Vein endothelial cell (primary cell): Measurements from ENCODE around the gene BSPH1. TPM values are rescaled to one million over a fixed set of nuclear protein-coding genes. Genes with fewer than 3 reads are reported as not detected.

ENCODE experiments used
- total RNA-seq: library from RNA; depleted of rRNA; stranded (reverse); fragments of >200 nt; gene quantifications from 2 replicates; pipeline ENCODE4 v1.2.3, GENCODE V29; 2012

Gene BSPH1, protein sequence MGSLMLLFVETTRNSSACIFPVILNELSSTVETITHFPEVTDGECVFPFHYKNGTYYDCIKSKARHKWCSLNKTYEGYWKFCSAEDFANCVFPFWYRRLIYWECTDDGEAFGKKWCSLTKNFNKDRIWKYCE
- not detected in 2 replicates for total RNA-seq

DNA sequence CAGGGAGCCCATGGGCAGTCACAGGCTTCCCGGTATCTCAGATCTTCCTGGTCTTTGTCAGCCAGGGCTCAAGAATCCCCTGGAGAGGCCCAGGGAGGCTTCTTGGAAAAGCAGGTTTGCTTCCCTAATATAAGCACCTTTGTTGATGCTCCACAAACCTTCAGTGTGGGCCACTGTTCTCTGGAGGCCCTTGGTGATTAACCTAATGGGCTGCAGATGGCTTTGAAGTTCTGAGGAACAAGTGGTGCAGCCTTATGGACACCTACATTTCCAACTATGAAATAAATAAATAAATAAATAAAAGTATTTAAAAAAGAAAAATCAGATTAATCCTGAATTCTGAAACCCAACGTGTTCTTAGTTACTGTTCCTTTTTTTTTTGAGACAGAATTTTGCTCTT, at the start of gene BSPH1:
Gene BSPH1 (minus strand): TSS at position 101 of the 400 bp plus-strand sequence. CDS start 89 bp downstream, at position 12.

DNA sequence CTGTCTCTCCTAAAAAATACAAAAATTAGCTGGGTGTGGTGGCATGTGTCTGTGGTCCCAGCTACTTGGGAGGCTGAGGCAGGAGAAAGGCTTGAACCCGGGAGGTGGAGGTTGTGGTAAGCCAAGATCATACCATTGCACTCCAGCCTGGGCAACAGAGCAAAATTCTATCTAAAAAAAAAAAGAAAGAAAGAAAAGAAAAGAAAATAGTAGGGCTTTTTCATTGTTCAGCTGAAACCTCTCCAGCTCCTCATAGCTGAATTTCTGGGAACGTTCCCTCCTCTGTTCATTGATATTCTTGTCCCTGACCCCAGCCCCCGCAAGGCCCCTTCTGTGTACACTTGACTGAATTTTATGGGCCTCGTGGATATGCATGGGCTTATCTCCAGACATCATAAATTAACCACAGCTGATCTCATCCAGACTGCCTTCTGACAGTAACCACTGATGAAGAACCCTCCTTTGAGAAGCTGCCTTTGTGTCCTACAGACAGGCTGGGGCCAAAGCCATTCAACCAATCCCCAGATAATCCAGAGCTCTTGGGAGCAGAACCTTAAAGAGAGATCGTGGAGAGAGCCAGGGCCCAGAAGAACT, 2.3 kb upstream of the BSPH1 start, which contains the start of gene ELSPBP1:
Gene ELSPBP1 (plus strand): TSS at position 424 of the 594 bp plus-strand sequence. CDS start 14,036 bp downstream, outside the sequence.

Other genes starting within 250 kb of the BSPH1 start
- gene NOP53, start 246.6 kb downstream of the BSPH1 start, total RNA-seq: 67.4 and 97.0 TPM in 2 replicates
- 342 and 531 TPM in 2 replicates for gene SELENOW, start 213.5 kb downstream of the BSPH1 start, total RNA-seq
- gene TPRX1, start 187.6 kb downstream of the BSPH1 start, total RNA-seq: not detected in 2 replicates
- not detected in 2 replicates for gene CRX, start 170.2 kb downstream of the BSPH1 start, total RNA-seq
- gene TPRX2, start 132.9 kb downstream of the BSPH1 start, total RNA-seq: not detected in 2 replicates
- not detected in 2 replicates for gene SULT2A1, start 105.9 kb downstream of the BSPH1 start, total RNA-seq
- gene ELSPBP1, start 2.5 kb upstream of the BSPH1 start, total RNA-seq: not detected in 2 replicates
- gene CABP5, start 51.9 kb upstream of the BSPH1 start, total RNA-seq: not detected in 2 replicates
- gene PLA2G4C, start 118.6 kb upstream of the BSPH1 start, total RNA-seq: 56.3 and 62.4 TPM in 2 replicates
- gene LIG1, start 178.2 kb upstream of the BSPH1 start, total RNA-seq: 40.5 and 55.9 TPM in 2 replicates
- 1.9 and 3.3 TPM in 2 replicates for gene ZSWIM9, start 178.5 kb upstream of the BSPH1 start, total RNA-seq